A673 (cell line): ENCODE results near the gene GORASP1.

Experiments
- EZH2 ChIP-seq: fragments of 200-600 bp; sonication (generic); IDR thresholded peaks from 2 replicates; pipeline ENCODE4 v1.6.1; 2017; ENCODE audit warnings: borderline replicate concordance, low read depth, mild to moderate bottlenecking, mixed read lengths, antibody characterized with exemption, low read length; ENCODE audit not compliant: poor library complexity, severe bottlenecking
- TF ChIP-seq, protein P1 (sequence below): fragments of 300-800, 200-600 bp; sonication (generic); conservative IDR thresholded peaks from 2 replicates; pipeline ENCODE4 v1.5.1; 2017; ENCODE audit warnings: low read depth, mild to moderate bottlenecking, antibody characterized with exemption, low read length, moderate library complexity, mixed read lengths

DNA sequence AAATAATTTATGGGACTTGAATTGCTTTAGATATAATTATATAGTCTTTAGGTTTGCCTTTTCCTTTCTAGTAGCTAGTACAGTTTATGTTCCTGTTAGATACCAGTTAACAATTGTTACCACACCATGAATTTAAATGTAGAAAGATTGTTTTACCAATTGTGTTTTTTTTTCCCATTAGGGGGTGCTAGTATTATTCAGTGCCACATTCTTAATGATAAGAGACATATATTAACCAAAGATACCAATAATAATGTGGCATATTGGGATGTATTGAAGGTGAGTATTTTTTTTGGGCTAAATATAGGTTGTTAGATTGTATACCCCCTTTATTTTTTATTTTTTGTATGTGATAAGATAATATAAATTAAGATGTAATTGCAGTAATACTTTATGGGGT, 27.9 kb downstream of the GORASP1 start:
- TF ChIP-seq, protein P1, sequence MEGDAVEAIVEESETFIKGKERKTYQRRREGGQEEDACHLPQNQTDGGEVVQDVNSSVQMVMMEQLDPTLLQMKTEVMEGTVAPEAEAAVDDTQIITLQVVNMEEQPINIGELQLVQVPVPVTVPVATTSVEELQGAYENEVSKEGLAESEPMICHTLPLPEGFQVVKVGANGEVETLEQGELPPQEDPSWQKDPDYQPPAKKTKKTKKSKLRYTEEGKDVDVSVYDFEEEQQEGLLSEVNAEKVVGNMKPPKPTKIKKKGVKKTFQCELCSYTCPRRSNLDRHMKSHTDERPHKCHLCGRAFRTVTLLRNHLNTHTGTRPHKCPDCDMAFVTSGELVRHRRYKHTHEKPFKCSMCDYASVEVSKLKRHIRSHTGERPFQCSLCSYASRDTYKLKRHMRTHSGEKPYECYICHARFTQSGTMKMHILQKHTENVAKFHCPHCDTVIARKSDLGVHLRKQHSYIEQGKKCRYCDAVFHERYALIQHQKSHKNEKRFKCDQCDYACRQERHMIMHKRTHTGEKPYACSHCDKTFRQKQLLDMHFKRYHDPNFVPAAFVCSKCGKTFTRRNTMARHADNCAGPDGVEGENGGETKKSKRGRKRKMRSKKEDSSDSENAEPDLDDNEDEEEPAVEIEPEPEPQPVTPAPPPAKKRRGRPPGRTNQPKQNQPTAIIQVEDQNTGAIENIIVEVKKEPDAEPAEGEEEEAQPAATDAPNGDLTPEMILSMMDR: no peak
- no peak for TF ChIP-seq EZH2
